CD4-positive, alpha-beta T cell treated with Interleukin-12 subunit alpha and Interleukin-12 subunit beta, for 1 hour (primary cell): ENCODE data around the gene COPS6.
A peak's percentile ranks its signal among the peaks of the same experiment; 100 is the strongest.

Source experiments
- DNase-seq: peaks from one replicate; pipeline ENCODE4 v3.0.0-alpha.2; 2020

The COPS6 gene

DNA sequence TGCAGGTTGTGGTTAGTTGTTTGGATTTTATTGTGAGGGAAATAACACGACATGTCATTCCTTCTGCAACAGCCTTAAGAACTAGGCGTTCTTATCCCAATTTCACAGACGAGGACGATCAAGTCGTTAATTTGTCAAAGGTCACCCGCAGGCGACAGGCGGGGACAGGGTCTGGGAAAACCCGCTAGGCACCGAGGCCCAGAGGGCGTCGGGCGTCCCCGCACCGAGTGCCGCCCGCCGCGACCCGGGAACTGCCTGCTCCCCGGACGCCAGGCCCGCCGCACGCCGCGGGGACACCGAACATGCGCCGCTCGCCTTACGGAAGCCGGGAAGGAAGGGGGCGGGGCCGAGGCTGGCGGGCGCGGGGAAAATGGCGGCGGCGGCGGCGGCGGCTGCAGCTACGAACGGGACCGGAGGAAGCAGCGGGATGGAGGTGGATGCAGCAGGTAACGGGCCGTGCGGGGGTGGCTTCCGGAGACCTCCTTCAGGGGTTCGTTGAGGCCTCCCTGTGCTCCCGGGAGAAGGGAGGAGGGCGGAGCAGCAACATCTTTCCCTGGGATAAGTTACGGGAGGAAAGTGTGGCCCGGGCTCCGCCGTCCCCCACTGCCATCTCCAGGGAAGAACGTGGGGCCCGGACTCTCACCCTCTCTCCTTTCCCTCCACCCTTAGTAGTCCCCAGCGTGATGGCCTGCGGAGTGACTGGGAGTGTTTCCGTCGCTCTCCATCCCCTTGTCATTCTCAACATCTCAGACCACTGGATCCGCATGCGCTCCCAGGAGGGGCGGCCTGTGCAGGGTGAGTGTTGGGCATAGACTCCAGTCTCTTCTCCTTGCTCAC, at the start of gene COPS6:
COPS6 (plus strand) TSS at position 349 of the 837 bp plus-strand sequence; CDS start at position 371, 22 bp downstream.
- peak; percentile 89 for DNase-seq

DNA sequence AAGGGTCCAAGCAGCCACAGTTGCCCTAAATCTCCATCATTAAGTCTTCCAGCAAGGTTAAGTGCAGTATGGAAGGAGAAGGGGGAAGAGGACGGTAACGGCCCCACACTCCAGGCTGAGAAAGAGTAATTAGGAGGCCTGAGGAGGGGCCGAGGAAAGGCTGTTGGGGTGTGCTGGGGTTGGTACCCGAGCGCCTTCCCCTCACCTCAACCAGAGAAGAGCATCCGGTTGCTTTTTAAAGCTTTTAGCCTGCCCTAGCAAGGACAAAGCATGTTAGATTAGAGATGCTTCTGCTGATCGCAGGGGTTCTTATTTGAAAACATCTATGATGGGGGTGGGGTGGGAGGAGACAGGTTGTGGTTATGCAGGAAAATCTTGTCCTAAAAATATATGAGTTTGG, 48.2 kb upstream of the COPS6 start:
- DNase-seq: no peak

DNA sequence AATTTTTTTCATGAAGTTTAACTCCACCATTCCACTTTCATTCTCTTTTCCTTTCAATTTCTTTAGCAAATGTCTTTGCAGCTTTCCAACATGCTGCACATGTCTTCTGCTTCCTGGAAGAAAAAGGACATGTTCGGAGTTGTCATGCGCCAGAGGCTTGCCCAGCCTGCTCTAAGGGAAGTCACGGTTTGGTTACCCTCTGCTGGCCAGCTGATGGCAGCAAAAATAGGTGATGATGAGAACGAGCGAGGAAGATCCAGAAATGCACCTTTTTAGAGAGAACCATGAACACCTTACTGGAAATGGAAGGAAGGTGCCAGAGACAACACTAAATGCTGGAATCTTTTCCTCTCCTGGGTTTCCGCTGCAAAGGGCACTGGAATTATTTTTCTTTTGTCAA, 44.1 kb upstream of the COPS6 start:
- DNase-seq: no peak

DNA sequence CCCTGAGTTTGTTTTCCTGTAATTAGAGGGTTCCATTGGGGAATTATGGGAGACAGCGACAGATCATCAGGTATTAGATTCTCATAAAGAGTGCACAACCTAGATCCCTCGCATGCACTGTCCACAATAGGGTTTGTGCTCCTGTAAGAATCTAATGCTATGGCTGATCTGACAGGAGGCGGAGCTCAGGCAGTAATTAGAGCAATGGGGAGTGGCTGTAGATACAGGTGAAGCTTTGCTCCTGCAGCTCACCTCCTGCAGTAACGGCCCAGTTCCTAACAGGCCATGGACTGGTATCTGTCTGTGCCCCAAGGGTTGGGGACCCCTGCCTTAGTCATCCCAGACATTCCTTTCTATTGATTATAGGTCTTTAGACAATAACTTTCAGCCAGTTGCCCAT, 40.1 kb upstream of the COPS6 start:
- no peak for DNase-seq

DNA sequence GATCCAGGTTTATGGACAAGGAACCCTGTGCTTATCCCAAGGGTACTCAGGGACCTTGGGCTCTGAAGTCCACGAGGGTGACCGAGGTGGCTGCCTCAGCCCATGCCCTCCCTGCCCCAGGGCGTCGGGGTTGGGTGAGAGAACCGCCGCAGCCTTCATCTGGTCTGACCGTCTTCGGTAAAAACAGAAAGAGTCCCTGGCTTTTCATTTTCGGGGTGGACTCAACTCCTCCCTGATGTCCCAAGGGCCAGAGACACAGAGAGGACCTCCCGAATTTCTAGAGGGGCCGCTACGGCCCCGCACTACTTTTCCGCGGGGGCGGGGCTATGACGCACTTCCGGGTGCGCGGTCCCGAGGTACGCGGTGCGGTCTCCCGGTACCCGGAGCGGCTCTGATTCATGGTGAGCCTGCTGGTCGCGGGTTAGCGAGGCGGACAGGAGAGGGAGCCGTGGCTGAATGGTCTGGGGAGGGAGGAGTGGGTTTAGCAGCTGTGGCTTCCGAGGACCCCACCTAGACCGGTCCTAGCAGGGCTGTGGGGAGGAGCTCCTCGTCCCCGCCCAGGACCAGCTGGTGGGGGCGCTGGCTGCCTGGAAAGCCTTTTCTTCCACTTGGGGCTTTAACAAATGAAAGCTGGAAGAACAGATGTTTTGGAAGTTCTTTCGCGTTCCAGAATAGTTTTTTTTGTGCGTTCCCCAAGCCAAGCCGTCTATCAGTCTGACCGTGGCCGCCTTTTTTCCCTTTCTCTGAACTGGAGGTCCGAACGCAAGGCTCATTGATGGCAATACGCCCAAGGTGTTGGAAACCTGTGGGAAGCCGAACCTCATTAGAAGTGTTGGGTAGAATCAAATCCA, 39.1 kb upstream of the COPS6 start, which contains the start of gene ZSCAN21:
ZSCAN21 (plus strand) TSS at position 334 of the 851 bp plus-strand sequence. CDS start 7,233 bp downstream, outside the sequence.
- DNase-seq: peak; percentile 84

DNA sequence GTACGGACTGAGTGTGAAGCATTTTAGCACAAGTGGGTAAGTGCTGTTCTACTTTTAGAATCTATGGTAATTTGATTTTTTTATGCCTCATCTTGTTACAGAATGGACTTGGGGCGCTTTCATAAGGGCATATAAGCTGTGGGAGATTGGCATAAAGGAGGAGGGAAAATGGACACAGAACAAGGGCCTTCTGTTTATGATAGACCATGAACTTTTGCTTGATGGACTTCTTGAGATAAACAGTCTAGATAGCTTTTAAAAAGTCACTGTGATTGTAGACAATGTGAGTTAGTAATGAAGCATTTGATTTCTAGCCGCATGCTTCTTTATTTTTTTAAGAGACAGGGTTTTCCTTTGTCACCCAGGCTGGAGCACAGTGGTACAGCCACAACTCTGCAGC, 37.2 kb upstream of the COPS6 start:
- no peak for DNase-seq

DNA sequence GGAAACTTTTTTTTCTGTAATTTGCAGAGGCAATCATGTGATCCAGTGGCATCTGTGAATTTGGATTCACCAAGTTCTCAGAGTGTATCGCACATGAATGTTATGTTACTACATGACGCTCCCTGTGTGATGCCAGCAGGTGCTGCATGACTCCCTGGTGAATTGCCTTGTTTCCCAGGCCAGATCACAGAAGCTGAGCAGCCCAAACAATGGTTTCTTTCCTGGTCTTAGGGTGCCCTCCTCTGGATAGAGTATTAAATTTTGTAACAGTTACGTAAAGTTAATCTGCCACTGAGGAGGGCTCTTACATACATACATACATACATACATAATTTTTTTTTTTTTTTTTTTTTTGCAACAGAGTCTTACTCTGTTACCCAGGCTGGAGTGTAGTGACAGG, 35.6 kb upstream of the COPS6 start:
- peak; percentile 52 for DNase-seq

DNA sequence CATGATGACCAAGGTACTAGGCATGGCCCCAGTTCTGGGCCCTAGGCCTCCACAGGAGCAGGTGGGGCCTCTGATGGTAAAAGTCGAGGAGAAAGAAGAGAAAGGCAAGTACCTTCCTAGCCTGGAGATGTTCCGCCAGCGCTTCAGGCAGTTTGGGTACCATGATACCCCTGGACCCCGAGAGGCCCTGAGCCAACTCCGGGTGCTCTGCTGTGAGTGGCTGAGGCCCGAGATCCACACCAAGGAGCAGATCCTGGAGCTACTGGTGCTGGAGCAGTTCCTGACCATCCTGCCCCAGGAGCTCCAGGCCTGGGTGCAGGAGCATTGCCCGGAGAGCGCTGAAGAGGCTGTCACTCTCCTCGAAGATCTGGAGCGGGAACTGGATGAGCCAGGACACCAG, 31.8 kb upstream of the COPS6 start:
- DNase-seq: no peak

DNA sequence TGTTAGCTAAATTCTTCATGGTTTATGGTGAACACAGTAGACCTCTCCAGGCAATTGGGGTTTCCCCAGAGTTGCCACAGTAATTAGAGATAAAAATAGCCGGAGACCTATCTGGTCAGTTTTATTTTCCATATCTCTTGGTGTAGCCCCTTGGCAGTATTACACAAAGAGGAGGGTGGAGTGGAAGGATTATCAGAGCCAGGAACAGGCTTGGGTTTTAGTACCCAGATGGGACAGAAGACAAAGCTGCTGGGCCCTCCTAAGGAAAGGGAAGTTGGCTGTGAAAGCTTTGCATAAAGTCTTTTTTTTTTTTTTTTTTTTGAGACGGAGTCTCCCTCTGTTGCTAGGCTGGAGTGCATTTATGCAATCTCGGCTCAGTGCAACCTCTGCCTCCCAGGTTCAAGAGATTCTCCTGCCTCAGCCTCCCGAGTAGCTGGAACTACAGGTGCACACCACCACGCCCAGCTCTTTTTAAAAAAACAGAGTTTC, 29.5 kb upstream of the COPS6 start:
- no peak for DNase-seq

DNA sequence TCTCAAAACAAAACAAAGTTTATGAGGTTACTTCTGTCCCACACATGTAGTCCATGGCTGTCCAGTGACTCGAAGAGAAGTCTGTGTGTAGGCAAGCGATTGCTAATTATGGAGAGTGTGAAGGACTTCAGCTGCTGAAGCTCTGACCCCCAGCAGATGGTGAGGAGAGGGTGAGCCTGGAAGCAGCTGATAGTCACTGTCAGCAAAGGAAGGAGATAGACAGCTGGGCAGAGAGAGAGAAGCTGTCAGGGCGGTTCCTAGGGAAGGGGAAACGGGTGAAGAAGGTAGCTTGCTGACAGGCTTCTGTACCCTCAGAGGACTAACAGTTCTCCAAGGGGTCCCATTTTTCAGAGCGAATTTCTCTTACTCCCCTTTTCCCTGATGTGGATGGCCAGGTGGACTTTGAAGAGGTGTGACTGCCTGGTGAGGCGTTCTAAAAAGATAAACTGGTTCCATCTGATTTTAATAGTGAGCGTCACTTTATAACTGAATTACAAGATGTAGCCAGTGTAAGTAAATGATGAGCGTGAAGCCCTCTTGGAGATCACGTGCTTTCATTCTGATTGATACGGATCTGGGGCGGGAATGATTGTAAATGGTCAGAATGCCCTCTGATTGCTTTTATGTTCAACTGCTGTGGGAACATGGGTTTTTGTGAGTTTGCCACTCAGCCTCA, 27.1 kb upstream of the COPS6 start:
- DNase-seq: no peak

DNA sequence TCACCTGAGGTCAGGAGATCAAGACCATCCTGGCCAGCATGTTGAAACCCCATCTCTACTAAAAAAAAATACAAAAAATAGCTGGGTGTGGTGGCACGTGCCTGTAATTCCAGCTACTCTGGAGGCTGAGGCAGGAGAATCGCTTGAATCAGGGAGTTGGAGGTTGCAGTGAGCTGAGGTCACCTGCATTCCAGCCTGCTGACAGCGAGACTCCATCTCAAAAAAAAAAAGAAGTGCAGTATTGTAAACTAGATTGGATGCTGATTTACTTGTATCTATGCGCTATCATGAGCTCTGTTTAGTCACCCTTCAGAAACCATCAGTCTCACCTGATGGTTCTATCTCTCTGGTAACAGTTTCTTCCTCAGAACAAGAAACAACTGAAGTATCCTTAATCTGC, 25.4 kb upstream of the COPS6 start:
- no peak for DNase-seq

DNA sequence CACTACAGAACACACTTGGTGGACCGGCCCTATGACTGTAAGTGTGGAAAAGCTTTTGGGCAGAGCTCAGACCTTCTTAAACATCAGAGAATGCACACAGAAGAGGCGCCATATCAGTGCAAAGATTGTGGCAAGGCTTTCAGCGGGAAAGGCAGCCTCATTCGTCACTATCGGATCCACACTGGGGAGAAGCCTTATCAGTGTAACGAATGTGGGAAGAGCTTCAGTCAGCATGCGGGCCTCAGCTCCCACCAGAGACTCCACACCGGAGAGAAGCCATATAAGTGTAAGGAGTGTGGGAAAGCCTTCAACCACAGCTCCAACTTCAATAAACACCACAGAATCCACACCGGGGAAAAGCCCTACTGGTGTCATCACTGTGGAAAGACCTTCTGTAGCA, 24.6 kb upstream of the COPS6 start:
- DNase-seq: no peak

DNA sequence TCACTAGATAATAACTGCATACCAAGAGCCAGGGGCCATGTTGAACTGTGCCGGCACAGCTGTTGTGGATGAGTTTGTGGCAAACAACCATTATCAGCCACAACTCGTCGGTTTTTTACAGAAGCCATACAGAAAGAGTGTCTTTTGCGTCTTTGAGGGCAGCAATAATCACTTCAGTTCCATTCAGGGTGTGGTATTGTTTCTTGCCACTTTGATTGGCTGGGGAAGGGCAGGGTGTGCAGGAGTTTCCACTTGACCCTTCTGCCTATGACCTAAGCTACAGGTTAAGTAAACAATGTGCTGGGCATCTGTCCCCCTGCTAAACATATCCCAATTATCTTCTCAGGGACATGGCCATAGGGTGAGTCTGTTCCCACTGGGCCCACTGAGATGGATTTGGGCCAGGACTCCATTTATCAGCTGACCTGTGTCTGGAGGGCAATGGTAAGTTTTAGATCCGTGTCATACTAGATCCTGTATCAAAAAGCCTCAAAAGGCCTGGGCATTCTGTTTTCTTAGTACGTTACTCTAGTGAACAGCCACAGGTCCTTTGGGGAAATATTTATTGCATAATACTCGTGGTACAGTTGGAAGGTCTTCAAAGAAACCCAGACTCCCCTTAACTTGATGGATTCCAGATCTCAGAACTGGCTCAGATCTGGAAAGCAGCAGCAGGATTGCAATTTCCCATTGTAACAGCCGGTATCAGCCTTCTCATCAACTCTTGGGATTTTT, 23.1 kb upstream of the COPS6 start:
- no peak for DNase-seq

DNA sequence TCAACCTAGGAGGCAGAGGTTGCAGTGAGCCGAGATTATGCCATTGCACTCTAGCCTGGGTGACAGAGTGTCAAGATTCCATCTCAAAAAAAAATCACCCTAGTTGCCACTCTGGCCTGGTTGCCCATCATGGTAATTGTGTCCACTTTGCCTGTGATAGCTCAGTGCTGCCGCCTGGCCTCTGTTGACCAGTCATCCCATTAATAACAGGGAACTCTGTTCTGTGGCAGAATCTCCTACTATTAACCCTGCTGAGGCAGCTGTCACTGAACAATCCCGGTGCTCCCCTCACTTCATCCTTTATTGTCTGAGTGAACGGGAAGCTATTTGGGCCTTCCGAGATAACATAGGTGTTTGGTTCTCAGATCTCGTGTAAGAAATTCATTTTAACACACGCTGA, 21.8 kb upstream of the COPS6 start:
- no peak for DNase-seq

DNA sequence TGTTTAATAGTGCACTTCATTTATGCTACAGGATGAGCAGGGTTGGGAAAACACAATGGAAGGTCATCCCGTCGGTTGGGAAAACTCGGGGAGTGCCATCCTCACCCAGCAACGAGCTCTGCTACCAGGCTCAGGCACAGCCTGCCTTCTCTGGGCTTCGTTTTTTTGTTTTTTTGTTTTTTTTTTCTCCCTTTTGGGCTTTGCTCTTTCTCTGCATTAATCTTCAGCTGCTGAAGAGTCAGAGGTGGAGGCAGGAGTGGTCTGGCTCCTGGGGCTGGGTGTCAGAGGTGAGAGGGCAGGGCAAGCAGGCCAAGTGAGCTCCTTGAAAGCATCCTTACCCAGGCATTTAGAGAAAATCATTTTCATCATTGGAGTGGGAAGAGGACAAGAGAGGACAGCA, 18.8 kb upstream of the COPS6 start:
- DNase-seq: no peak

DNA sequence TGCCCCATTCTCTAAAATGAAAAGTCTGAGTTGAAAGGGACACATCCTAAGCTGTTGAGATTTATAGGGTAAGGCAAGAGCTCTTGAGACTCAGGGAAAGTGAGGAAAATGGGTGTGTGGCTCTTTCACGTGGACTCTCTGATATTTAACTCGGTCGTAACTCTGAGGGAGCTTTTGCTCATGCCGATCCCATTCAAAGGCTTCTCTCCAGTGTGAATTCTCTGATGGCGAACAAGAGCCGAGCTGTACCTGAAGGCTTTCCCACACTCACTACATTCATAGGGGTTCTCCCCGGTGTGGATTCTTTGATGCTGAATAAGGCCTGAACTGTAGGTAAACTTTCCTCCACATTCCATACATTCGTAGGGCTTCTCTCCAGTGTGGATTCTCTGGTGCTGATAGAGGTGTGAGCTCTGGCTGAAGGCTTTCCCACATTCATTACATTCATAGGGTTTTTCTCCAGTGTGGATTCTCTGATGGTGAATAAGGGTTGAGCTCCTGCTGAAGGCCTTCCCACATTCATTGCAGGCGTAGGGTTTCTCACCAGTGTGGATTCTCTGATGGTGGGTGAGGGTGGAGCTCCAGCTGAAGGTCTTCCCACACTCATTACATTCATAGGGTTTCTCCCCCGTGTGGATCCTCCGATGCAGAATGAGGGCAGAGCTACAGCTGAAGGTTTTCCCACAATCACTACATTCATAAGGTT, 17.6 kb upstream of the COPS6 start:
- DNase-seq: no peak

DNA sequence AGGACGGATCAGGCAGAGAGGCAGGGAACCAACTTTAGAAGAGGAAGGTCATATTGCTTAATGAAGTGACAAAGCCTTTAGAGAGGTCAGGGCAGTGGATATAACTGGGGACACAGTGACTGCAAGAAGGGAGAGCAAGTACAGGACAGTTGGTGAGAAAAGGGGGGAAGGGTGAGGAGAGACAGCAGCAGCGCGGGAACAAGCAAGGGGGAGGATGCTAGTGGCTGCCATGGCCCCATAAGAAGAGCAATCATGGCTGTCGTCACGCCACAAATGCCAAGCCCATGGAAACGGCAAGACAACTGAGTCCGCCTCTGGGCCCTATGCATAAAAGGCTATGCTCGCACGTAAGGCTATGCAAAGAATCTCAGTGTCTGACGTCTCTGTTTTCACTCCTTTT, 16.3 kb upstream of the COPS6 start:
- no peak for DNase-seq

DNA sequence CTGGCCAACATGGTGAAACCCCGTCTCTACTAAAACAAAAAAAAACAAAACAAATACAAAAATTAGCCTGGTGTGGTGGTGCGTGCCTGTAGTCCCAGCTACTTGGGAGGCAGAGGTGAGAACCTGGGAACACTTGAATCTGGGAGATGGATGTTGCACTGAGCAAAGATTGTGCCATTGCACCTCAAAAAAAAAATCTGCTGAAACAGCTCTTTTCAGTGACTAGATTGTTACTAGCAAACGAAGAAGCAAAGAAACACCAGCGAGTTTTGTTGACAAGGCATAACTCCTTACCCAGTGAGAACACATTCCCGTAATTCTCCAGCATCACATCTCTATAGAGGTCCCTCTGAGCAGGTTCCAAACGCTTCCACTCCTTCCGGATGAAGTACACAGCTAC, 13.9 kb upstream of the COPS6 start:
- DNase-seq: no peak

DNA sequence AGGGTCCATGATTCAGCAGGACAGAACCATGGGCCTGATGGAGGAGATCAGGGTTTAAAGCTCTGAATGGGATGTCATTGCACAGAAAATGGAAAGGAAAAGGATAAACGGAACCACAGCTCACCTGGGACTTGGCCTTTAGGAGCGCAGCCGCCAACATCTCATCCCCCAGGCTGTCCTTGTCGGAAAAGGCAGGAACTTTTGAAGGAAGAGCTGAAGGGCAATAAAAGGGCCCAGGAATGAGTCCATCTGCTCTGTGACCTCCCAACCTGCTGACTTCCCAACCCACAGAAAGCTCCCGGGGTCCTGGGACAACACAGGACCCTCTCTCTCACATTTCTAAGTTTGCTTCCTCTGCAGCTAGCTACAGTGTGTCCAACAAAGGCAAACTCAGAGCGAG, 13.4 kb upstream of the COPS6 start:
- DNase-seq: no peak

DNA sequence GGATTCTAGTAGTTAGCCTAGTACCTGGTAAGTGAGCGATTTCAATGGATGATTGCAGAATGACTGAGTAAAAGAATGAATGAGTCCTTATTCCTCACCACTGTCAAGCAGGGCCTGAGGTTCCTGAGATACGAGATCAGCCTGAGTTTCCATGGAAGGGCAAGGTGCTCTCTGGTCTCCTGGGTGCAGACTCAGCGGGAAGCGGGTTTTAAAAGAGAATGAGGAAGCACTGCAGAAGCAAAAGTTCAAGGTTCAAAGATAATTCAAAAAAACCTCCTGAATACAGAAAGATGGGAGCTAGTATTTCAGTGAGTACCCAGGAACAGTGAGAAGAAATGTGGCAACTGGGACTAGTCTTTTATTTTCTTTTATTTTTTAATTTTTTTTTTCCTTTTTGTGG, 11.6 kb upstream of the COPS6 start:
- DNase-seq: no peak

DNA sequence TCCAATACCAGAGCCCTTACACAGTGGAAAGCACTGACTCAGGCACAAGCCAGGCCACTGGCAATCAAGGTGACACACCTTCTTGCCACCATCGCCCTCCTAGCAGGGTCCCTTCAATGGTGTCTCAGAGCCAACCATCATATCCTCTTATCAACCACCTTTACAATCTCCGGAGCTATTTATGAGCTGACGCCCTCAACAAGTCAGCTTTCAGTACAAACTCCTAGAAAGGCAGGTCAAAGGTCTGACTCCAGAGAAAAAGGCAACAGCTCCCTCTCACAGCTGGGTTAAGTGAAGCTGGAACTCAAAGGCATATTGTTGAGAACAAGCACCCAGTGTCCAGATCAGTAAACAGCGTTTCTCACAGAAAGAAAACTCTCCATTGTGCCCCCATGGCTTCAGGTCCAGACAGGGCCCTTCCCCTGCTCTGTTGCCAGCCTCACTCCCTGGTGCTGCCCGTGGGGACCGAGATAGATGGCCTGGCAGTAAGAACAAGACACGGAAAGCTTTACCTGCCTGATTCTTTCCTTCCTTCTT, 9.7 kb upstream of the COPS6 start:
- DNase-seq: no peak
